Dedifferentiated amniotic fluid mesenchymal stem cell (primary cell): Measurements from ENCODE around the gene PLA2G4A.

Experiments used
- DNase-seq: peaks from one replicate; pipeline ENCODE4 v3.0.0-alpha.2; 2016; ENCODE audit errors: extremely low spot score

PLA2G4A gene

GRCh38 chr1:186828611-186829454 lies at the start of gene PLA2G4A:
Gene PLA2G4A, plus strand, starts transcription at chr1:186828949. Its CDS starts 25,406 bp downstream, at chr1:186854355.
- DNase-seq: peak; percentile 38

DNA sequence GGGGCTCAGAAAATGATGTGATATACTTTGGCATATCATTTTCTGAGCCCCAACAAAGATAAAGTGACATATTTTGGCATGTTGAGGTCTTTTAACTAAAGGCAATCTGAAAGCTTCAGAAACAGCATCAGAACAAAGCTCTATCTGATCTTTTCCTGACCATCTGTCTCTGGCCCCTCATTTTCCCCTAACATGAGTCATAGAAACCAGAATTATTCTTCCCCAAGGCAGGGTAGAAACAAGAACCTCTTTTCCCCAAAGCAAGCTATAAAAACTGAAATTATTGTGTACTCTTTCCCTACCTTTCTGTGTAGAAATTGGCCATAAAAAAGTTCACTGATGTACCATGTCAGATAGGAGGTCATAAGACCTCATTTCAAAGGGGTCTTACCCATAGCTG lies 48.7 kb upstream of the PLA2G4A start:
- DNase-seq: no peak

GRCh38 chr1:186781730-186782129 lies 47.0 kb upstream of the PLA2G4A start:
- no peak for DNase-seq

- DNase-seq: no peak
These were observed 46.0 kb upstream of the PLA2G4A start for GRCh38 chr1:186782791-186783190.

DNA sequence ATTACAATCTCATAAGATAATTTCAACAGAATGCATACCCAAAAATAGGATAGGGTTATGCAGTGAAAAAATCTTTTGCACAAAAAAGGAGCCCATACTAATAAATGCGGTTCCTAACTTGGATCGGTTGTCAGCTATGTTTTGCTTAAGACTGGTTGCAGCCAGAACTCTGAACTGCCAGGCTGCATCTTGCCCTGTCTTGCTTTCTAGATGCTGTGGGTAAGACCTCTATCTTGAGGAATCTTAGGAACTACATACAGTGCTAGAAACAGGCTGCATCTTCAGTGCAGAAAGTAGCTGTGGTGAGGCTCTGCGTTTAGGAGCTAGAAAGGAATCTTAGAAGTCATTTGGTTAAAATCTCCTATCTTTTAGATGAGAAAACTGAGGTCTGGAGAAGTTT lies 45.6 kb upstream of the PLA2G4A start:
- no peak for DNase-seq

GRCh38 chr1:186785503-186785902 lies 43.2 kb upstream of the PLA2G4A start:
- no peak for DNase-seq

GRCh38 chr1:186790101-186790500 lies 38.6 kb upstream of the PLA2G4A start:
- no peak for DNase-seq

DNA sequence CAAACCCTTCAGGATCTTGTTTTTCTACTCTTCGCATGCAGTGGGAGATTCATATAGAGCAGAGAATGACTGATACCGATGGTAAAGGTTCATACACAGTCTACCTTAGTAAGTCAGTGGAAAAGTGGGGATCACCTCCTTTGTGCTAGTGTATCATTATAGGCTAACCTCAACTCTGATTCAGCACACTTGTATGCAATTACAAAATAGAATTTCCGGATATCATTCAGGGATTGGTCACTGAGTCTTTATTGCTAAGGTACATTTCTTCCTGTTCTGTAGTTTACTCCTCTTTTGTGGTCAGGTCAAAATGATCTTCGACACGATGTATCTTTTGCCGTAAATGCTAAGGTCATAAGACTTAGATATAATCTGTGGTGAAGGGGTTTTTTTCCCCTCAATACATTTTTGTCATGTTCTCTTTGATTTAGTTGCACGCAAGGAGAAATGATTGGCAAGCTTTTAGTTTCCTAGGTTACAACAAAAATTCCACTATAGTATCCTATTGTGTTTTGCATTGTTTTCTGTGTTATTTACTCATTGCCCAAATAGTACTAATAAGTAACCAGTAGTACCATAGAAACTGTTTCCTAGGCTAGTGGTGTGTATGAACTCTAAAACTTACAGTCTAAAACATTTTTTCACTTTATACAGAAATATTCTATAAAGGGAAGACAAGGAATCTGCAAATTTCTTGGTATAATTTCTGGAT lies 35.7 kb upstream of the PLA2G4A start:
- DNase-seq: no peak

DNA sequence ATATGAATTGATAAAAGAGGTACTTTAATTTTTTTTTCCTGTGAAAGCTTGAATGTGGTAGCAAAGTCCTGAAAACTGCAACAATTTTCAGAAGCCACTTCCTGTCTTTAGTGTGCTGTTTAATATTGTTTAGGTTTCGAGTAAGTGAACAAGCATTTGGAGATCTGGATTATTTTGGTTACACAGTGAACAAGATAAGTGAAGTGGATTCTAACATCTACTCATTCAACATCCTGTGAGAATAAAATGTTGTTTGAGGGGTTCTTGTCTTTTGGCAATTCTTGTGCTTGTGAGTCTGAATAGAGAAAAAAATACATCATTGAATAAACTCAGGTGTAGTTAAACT lies 35.2 kb upstream of the PLA2G4A start:
- no peak for DNase-seq

GRCh38 chr1:186798960-186799688 lies 29.6 kb upstream of the PLA2G4A start:
- DNase-seq: no peak

DNA sequence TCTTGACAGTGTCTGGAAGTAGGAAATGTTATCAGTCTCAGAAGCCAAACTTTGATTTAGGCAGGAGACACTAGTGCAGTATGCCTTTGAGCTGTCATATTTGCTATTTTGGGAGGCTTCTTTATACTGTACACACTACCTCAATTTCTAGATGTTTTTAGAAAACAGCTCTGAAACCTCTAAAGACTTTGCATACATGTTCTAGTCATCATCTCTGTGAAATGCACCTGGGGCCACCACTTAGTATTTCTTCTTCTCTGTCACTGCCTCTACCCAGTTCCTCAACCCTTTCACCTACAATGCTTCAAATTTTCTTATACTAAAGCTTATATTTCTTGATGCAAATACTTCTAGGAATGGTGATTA lies 29.1 kb upstream of the PLA2G4A start:
- no peak for DNase-seq

DNA sequence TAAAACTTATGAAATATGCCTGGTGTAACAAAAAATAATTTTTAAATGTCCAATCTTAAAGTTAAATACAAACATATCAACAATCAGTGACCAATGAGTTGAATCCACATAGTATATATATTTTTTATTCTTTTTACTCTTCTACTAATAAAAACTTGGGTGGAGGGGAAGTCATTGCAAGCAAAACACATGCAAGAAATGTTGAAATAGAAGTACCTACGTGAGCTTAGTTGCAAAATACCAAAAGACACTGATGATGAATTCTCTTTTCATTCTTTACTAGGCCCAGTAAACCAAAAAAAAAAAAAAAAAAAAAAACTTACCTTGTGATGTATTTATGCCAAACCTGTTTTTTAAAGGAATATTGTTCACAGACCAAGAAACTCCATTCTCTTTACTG lies 26.4 kb upstream of the PLA2G4A start:
- DNase-seq: no peak

- no peak for DNase-seq
These were observed 24.1 kb upstream of the PLA2G4A start for GRCh38 chr1:186804679-186805078.

- no peak for DNase-seq
These were observed 22.3 kb upstream of the PLA2G4A start for GRCh38 chr1:186806477-186806876.

- no peak for DNase-seq
These were observed 21.6 kb upstream of the PLA2G4A start for GRCh38 chr1:186807163-186807562.

GRCh38 chr1:186811892-186812291 lies 16.9 kb upstream of the PLA2G4A start:
- no peak for DNase-seq

DNA sequence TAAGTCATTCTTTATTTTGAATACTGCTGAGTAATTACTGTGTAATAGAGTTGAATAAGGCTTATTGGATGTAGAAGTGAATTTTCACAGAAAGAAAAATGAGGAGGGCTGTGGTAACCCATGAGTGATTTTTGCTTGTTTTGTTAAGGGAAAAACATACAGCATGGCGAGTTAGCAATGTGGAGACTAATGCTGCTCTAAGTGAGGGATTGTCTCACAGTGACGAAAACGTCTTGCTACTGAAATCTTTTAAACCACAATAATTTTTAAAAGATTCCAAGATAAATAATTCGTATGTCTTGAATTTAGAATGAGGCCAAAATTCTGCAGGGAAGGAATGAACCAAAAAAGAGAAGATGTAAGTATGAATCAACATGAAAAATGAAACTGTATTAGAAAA lies 16.2 kb upstream of the PLA2G4A start:
- peak; percentile 90 for DNase-seq

GRCh38 chr1:186813420-186813819 lies 15.3 kb upstream of the PLA2G4A start:
- DNase-seq: no peak

GRCh38 chr1:186819126-186819525 lies 9.6 kb upstream of the PLA2G4A start:
- DNase-seq: peak; percentile 75

DNA sequence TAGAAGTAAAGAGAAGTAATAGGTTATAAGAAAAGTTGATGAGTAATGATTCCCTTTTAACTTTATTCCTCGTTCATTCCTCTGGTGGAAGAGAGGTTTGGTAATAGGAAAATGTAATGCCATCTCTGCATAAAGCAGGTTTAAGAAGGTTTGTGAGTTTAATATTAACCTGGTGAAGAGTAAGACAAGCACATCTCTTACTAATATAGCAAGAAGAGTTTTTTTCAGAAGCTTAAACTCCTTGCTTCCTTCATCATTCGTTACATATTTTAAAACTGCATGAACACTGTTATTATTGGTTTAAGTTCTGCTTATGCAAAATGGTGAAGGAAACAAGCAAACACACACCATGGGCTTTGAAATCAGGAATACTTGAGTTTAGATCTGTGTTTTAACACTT lies 9.2 kb upstream of the PLA2G4A start:
- DNase-seq: no peak

GRCh38 chr1:186829686-186830587 lies 1.2 kb downstream of the PLA2G4A start:
- no peak for DNase-seq

DNA sequence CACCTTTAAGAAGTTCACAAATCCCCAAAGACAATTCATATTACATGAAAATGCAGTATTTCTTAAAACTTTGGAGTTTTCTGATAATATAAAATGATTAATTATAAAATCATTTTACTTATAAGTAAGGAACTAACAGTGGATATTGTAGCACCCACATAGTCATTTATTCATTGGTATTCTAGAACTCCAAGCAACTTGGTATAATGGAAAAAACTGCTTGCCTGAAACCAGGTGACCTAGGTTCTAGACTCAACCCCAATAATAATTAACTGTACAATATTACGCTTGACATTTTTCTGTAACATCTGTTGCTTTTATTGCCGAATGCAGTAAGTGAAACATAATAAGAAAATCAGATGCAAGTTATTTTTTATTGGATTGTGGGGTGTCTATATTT lies 2.4 kb downstream of the PLA2G4A start:
- no peak for DNase-seq
